ENCODE results near the gene XKR3.
"Not testable (repeated sequence)": the region's sequence is repeated elsewhere in the genome, so short reads cannot be mapped to it uniquely, and the experiment has no call there.

The XKR3 gene

DNA sequence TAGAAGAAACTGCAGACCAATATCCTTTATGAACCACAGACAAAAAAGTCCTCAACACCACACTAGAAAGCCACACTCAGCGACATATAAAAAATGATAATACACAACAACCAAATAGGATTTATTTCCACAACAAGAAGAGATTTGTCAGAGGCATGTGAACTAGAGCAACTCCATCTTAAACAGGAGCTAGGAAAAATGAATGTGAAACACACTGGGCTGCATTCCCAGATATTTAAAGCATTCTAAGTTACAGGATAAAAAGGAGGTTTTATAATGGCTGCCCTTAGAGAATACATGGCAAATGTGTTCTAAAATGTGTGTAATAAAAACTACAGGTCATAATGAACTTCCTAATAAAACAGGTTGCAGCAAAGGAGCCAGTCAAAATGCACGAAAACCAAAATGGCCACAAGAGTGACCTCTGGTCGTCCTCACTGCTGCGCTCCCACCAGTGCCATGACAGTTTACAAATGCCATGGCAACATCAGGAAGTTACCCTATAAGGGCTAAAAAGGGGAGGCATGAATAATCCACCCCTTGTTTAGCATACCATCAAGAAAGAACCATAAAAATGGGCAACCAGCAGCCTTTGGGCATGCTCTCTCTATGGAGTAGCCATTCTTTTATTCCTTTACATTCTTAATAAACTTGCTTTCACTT, 21.8 kb downstream of the XKR3 start:
- DNase-seq, result no peak

DNA sequence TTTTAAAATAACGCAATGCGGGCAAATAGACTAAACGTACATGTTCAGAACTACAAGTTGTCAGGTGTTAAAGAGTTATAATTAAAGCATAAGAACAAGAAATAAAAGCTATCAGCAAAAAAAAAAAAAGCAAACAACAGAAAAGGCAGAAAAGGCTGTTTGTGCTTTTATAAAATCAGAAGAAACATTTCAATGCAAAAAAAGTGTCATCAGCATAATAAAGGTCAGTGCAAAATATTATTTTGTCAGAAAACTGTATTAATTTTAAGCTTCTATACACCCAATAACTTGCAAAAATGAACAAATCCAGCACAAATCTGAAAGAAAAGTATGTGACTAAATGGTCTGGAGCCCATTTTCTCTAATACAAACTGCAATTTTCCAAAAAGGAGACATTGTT, 23.6 kb downstream of the XKR3 start:
- DNase-seq, result no peak

GRCh38 chr22:16801088-16801487, 24.1 kb downstream of the XKR3 start:
- DNase-seq, result no peak

- no peak for DNase-seq
Observed at GRCh38 chr22:16800358-16800757, 24.9 kb downstream of the XKR3 start.

- DNase-seq, result not testable (repeated sequence)
Observed at GRCh38 chr22:16795504-16795903, 29.7 kb downstream of the XKR3 start.

DNA sequence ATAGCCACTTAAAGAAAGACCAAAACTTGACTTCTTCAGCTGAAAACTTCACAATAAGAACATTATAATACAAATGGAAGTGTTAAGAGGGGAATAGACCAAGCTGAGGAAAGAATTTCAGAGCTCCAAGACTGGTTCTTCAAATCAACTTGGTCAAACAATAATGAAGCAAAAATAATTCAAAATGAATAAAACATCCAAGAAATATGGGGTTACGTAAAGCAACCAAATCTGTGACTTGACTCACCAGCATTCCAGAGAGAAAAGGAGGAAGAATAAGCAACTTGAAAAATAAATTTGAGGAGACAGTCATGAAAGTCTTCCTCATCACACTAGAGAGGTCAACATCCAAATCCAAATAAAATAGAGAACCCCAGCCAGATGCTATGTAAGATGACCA, 31.4 kb downstream of the XKR3 start:
- DNase-seq, result no peak

GRCh38 chr22:16789860-16790493, 35.2 kb downstream of the XKR3 start:
- no peak for DNase-seq

- DNase-seq, result peak; percentile 11
Observed at GRCh38 chr22:16783930-16784354, 41.3 kb downstream of the XKR3 start.

GRCh38 chr22:16783453-16783852, 41.8 kb downstream of the XKR3 start:
- no peak for DNase-seq

DNA sequence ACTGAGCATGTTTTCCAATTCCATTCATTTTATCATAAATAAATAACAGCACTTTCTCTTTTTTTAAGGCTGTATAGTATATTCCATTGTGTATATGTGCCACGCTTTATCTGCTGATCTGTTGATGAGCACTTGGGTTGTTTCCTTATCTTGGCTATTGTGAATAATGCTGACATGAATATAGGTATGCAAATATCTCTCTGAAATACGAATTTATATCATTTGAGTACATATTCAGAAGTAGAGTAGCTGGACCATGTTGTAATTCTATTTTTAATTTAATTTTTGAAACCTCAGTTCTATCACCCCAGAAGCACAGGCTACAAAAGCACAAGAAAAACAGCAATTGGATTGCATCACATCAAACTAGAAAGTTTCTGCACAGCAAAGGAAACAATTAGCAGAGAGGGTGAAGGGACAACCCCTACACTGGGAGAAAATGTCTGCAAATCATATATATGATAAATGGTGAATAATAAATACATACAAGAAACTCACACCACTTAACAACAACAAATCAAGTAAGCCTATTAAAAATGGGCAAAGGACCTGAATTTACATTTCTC, 43.4 kb downstream of the XKR3 start:
- DNase-seq, result no peak

- no peak for DNase-seq
Observed at GRCh38 chr22:16781074-16781763, 44.0 kb downstream of the XKR3 start.

DNA sequence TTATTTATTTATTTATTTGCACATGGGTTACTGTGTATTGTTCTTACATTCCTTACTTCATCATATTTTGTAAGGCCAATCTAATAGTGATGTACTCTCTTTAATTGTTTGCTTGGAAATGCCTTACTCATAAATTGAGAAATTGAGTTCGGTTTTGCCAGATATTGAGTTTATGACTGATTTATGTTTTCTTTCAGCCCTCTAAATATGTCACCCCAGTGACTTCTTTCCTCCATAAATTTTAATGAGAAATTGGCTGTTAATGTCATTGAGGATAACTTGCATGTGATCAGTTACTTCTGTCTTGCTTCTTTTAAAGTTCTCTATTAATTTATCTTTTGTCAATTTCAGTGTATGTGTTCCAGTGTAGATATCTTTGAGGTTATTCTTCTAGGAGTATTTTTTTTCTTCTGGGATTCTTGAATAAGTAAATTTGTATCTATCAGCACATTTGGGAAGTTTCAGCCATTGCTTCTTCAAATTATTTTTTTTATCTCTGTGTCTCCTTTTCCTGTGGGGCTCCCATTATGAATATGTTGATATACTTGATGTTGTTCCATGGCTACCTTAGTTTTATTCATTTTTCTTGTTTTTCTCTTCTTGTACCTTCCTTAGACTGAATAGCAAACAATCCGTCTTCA, 47.8 kb downstream of the XKR3 start:
- no peak for DNase-seq

DNA sequence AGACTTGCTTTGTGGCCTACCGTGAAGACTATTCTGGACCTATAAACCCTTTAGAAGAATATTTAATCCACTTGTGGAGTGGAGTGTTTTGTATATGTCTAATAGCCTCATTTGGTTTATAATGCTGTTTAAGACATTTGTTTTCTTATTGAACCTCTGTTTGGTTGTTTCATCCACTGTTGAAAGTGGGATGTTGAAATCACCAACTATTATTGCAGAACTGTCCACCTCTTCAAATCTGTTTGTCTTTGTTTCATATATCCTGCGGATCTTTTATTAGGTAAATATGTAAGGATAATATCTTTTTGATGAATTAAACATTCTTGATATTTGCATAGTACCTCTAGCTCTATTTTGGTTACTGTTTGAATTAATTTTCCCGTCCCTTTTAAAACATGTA, 49.1 kb downstream of the XKR3 start:
- DNase-seq, result no peak

DNA sequence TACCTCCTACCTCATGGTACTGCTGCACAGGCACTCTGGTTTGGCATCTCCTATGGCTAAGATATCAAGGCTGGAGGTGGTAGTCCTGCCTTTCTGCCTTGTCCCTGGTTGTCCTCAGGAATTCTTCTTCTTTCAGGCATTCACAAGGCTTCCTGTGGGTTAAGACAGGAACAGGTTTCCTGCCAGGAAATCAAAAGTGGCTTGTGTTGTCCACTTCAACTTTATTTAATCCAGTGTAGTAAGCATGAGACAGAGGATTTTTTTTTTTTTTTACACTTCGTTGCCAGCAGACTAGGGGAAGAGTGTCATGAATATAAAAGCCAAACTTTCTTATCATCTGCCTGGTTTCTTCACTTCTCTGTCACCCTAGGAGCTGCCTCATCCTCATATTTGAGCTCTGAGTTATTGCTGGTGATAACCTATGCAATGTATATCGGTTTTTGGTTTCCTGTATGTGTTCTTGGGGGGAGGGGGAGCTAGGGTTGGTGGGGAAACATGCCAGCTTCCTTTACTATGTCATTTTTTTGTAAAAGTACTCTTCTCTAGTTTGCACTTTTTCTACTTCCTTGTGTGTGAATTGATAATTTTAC, 50.2 kb downstream of the XKR3 start:
- no peak for DNase-seq

DNA sequence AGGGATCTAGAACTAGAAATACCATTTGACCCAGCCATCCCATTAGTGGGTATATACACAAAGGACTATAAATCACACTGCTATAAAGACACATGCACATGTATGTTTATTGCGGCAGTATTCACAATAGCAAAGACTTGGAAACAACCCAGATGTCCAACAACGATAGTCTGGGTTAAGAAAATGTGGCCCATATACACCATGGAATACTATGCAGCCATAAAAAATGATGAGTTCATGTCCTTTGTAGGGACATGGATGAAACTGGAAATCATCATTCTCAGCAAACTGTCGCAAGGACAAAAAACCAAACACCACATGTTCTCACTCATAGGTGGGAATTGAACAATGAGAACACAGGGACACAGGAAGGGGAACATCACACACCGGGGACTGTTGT, 53.6 kb downstream of the XKR3 start:
- DNase-seq, result not testable (repeated sequence)

GRCh38 chr22:16767927-16768326, 57.3 kb downstream of the XKR3 start:
- DNase-seq, result not testable (repeated sequence)

DNA sequence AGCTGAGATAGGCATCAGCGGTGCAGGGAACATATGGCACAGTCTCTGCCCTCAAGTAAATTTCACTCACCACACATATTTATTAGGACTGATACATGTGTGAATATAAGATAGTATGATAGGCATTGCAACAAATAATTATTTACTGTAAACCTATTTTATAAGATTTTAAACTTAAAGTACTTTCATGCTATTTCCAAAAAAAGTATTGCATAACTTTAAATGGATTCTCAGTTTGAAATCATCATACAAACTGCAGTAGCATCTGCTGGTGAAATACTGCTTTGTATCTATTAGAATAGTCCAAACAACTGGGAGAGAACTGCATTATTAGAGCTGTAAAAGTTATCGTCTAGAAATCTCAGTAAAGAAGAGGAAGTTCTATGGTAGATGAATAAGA, 63.0 kb downstream of the XKR3 start:
- not testable (repeated sequence) for DNase-seq

GRCh38 chr22:16760416-16760815, 64.8 kb downstream of the XKR3 start:
- DNase-seq, result not testable (repeated sequence)

DNA sequence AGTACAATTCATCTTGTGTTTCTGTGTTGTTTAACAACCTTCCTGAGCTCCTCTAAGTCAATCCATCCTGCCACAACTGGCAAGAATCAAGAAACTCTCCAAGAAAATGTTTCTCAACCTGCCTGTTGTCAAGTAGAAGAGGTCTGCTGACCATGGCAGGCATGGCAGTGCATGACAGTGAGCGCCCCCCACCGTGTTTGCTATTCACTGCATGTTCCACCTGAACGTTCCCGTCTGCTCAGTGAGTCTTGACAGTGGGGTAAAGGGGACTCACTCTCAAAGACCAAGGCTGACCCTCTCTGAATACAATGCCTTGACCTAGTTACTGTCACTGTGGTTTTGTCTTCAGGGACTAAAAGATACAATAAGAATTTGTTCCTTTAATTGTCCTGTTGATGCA, 75.9 kb downstream of the XKR3 start:
- not testable (repeated sequence) for DNase-seq

- DNase-seq, result not testable (repeated sequence)
Observed at GRCh38 chr22:16748160-16748929, 76.9 kb downstream of the XKR3 start.

GRCh38 chr22:16747266-16748159, 77.7 kb downstream of the XKR3 start:
- DNase-seq, result not testable (repeated sequence)
